Measurements from ENCODE around the gene SOD2.

GRCh38 chr6:159722655-159723054 is 29.6 kb upstream of the SOD2 start:
- TF ChIP-seq CTCF (IDR thresholded peaks at IDR 0.05) (no peak), POLR2A (IDR thresholded peaks at IDR 0.05) (no peak), EP300 (IDR thresholded peaks at IDR 0.05) (no peak), POLR2AphosphoS5 (IDR thresholded peaks at IDR 0.05) (no peak)
